T-helper 2 cell treated with Interferon-gamma antibody and Interleukin-4, amounts not matched to agents 100 ng/mL and 5 ng/mL, for 36 hours (primary cell): ENCODE measurements around the gene GNG8. TPM values are rescaled to one million over a fixed set of nuclear protein-coding genes. Genes with fewer than 3 reads are reported as not detected.

Experiments
- intact Hi-C: fragments of 100-400 bp; cut with micrococcal nuclease; formaldehyde crosslinking; loops from one replicate; pipeline ENCODE4 v1.15.1; 2023
- total RNA-seq: library from RNA; stranded (reverse); gene quantifications from 2 replicates; pipeline ENCODE4 v1.2.3, GENCODE V29; 2022

GNG8 gene
- 2.9 and 4.6 TPM in 2 replicates for total RNA-seq

GRCh38 chr19:46635920-46636761 is at the start of gene GNG8:
Gene GNG8 (minus strand): TSS chr19:46636202. CDS start chr19:46634682, 1,520 bp downstream.
- intact Hi-C loops: loop anchor here (2.0 kb wide), 1 partner anchor 19 kb away; no protein-coding TSS in a partner anchor

- intact Hi-C loops: no loop called here
Measured at GRCh38 chr19:46685189-46685588, 49.2 kb upstream of the GNG8 start.

GRCh38 chr19:46678110-46678732 is 42.2 kb upstream of the GNG8 start:
- intact Hi-C loops: no loop called here

GRCh38 chr19:46674416-46675178 is 38.6 kb upstream of the GNG8 start:
- intact Hi-C loops: no loop called here

GRCh38 chr19:46670813-46671212 is 34.8 kb upstream of the GNG8 start:
- intact Hi-C loops: no loop called here

- intact Hi-C loops: no loop called here
Measured at GRCh38 chr19:46668662-46669061, 32.7 kb upstream of the GNG8 start.

- intact Hi-C loops: no loop called here
Measured at GRCh38 chr19:46665072-46665471, 29.1 kb upstream of the GNG8 start.

GRCh38 chr19:46661735-46662592 is 26.0 kb upstream of the GNG8 start:
- intact Hi-C loops: loop anchor here (1.0 kb wide), 5 partner anchors 28 to 133 kb away; partner anchors contain the start of gene SLC1A5

GRCh38 chr19:46661020-46661731 is 25.2 kb upstream of the GNG8 start, which contains the start of gene DACT3:
Gene DACT3 (minus strand): TSS chr19:46661182. CDS start chr19:46661064, 118 bp downstream.
- intact Hi-C loops: loop anchor here (1.0 kb wide), 3 partner anchors 27 to 127 kb away; partner anchors contain the start of gene SLC1A5

- intact Hi-C loops: loop anchor here (1.0 kb wide), 3 partner anchors 26 to 128 kb away; partner anchors contain the start of gene SLC1A5
Measured at GRCh38 chr19:46660551-46661019, 24.6 kb upstream of the GNG8 start.

GRCh38 chr19:46660008-46660517 is 24.1 kb upstream of the GNG8 start:
- intact Hi-C loops: no loop called here

- intact Hi-C loops: no loop called here
Measured at GRCh38 chr19:46659151-46660007, 23.4 kb upstream of the GNG8 start.

GRCh38 chr19:46656541-46656940 is 20.5 kb upstream of the GNG8 start:
- intact Hi-C loops: no loop called here

GRCh38 chr19:46654621-46655152 is 18.7 kb upstream of the GNG8 start:
- intact Hi-C loops: no loop called here

- intact Hi-C loops: no loop called here
Measured at GRCh38 chr19:46650445-46650844, 14.4 kb upstream of the GNG8 start.

- intact Hi-C loops: no loop called here
Measured at GRCh38 chr19:46648961-46649960, 13.3 kb upstream of the GNG8 start.
